ENCODE results near the gene HPSE2. TPM values are rescaled to one million over a fixed set of nuclear protein-coding genes. Genes with fewer than 3 reads are reported as not detected.

HPSE2 gene
- total and polyA plus RNA-seq, 2 experiments from 2014 or later, result not detected

- no peak overlapping the region for H3K27ac ChIP-seq
Measured at GRCh38 chr10:98481404-98481945, 754.2 kb downstream of the HPSE2 start.

GRCh38 chr10:98478430-98479222, 757.0 kb downstream of the HPSE2 start:
- no peaks in the 10 kb centered on the region for H3F3A ChIP-seq (ENCODE audit: insufficient read depth)
- DNase-seq, result peak; percentile 48
- in situ Hi-C loops (cut with MboI), result no loop called here
- TF ChIP-seq EZH2phosphoT487 (IDR thresholded peaks at IDR 0.05; ENCODE audit: insufficient read depth, low read depth), result no peak
- no peak for TF ChIP-seq EZH2 (IDR thresholded peaks at IDR 0.05; ENCODE audit: insufficient read depth, poor library complexity, severe bottlenecking)
- no peak overlapping the region for H3K4me2 ChIP-seq (ENCODE audit: unreplicated experiment)
- peaks cover 21% of the 10 kb centered on the region for H3K4me1 ChIP-seq (ENCODE audit: insufficient read depth)
- no peaks in the 10 kb centered on the region for H4K20me1 ChIP-seq (ENCODE audit: insufficient read depth)
- no peaks in the 10 kb centered on the region for H3K9me3 ChIP-seq (ENCODE audit: low read depth)
- H3K4me3 ChIP-seq, result no peak overlapping the region
- no peaks in the 10 kb centered on the region for H3K9me2 ChIP-seq (ENCODE audit: insufficient read depth)
- H3K36me3 ChIP-seq (ENCODE audit: low read depth), result no peaks in the 10 kb centered on the region
- H3K9ac ChIP-seq, result no peak overlapping the region
- peak overlapping the region; percentile 60 for H2AFZ ChIP-seq
- no peaks in the 10 kb centered on the region for H3K79me2 ChIP-seq (ENCODE audit: insufficient read depth)
- 68 to 71% methylated on average over 6 of the region's 6 CpGs for WGBS, 2 experiments (ENCODE audit: low coverage in 1 of 2, low lambda C conversion rate in 2 of 2, missing lambda C conversion rate in 2 of 2)
- no peaks in the 10 kb centered on the region for H3K27me3 ChIP-seq (replicated peaks; ENCODE audit: insufficient read depth)
- peak overlapping the region; percentile 11; the same call in 1 of the 2 replicates for H3K27ac ChIP-seq

More at GRCh38 chr10:98481404-98481945, 754.2 kb downstream of the HPSE2 start:
- no peak for DNase-seq
- Histone ChIP-seq H3K4me2 (ENCODE audit: unreplicated experiment) (no peak overlapping the region), H3K9ac (no peak overlapping the region), H3K79me2 (ENCODE audit: insufficient read depth) (no peaks in the 10 kb centered on the region), H2AFZ (no peak overlapping the region), H3K4me1 (ENCODE audit: insufficient read depth) (peaks cover 29% of the 10 kb centered on the region), H3K36me3 (ENCODE audit: low read depth) (no peaks in the 10 kb centered on the region), H3K4me3 (no peak overlapping the region), H3F3A (ENCODE audit: insufficient read depth) (peaks cover 14% of the 10 kb centered on the region), H3K9me3 (ENCODE audit: low read depth) (no peaks in the 10 kb centered on the region), H4K20me1 (ENCODE audit: insufficient read depth) (no peaks in the 10 kb centered on the region), H3K9me2 (ENCODE audit: insufficient read depth) (no peaks in the 10 kb centered on the region), H3K27me3 (replicated peaks; ENCODE audit: insufficient read depth) (no peaks in the 10 kb centered on the region)
- WGBS, 2 experiments (ENCODE audit: low coverage in 1 of 2, low lambda C conversion rate in 2 of 2, missing lambda C conversion rate in 2 of 2), result 86 to 90% methylated on average over 5 of the region's 5 CpGs
- no peak for TF ChIP-seq EZH2 (IDR thresholded peaks at IDR 0.05; ENCODE audit: insufficient read depth, poor library complexity, severe bottlenecking)
- no peak for TF ChIP-seq EZH2phosphoT487 (IDR thresholded peaks at IDR 0.05; ENCODE audit: insufficient read depth, low read depth)
- in situ Hi-C loops (cut with MboI), result no loop called here

GRCh38 chr10:98477861-98478260, 757.8 kb downstream of the HPSE2 start:
- in situ Hi-C loops (cut with MboI), result no loop called here

GRCh38 chr10:98474628-98475027, 761.0 kb downstream of the HPSE2 start:
- H3K4me3 ChIP-seq, result no peak overlapping the region
- no peaks in the 10 kb centered on the region for H3K79me2 ChIP-seq (ENCODE audit: insufficient read depth)
- in situ Hi-C loops (cut with MboI), result no loop called here
- peak overlapping the region; percentile 66 for H2AFZ ChIP-seq
- no peaks in the 10 kb centered on the region for H3F3A ChIP-seq (ENCODE audit: insufficient read depth)
- no peak overlapping the region for H3K27ac ChIP-seq
- H3K27me3 ChIP-seq (replicated peaks; ENCODE audit: insufficient read depth), result no peaks in the 10 kb centered on the region
- H3K4me2 ChIP-seq (ENCODE audit: unreplicated experiment), result peak overlapping the region; percentile 16
- no peaks in the 10 kb centered on the region for H4K20me1 ChIP-seq (ENCODE audit: insufficient read depth)
- H3K9me3 ChIP-seq (ENCODE audit: low read depth), result no peaks in the 10 kb centered on the region
- H3K9me2 ChIP-seq (ENCODE audit: insufficient read depth), result no peaks in the 10 kb centered on the region
- H3K9ac ChIP-seq, result no peak overlapping the region
- DNase-seq, result no peak
- no peaks in the 10 kb centered on the region for H3K36me3 ChIP-seq (ENCODE audit: low read depth)
- no peak for TF ChIP-seq EZH2phosphoT487 (IDR thresholded peaks at IDR 0.05; ENCODE audit: insufficient read depth, low read depth)
- no peak for TF ChIP-seq EZH2 (IDR thresholded peaks at IDR 0.05; ENCODE audit: insufficient read depth, poor library complexity, severe bottlenecking)
- peaks cover 21% of the 10 kb centered on the region for H3K4me1 ChIP-seq (ENCODE audit: insufficient read depth)

More at GRCh38 chr10:98477861-98478260, 757.8 kb downstream of the HPSE2 start:
- H4K20me1 ChIP-seq (ENCODE audit: insufficient read depth), result no peaks in the 10 kb centered on the region
- no peak overlapping the region for H3K9ac ChIP-seq
- no peak overlapping the region for H3K4me3 ChIP-seq
- no peaks in the 10 kb centered on the region for H3K9me3 ChIP-seq (ENCODE audit: low read depth)
- peaks cover 21% of the 10 kb centered on the region for H3K4me1 ChIP-seq (ENCODE audit: insufficient read depth)
- no peaks in the 10 kb centered on the region for H3F3A ChIP-seq (ENCODE audit: insufficient read depth)
- no peaks in the 10 kb centered on the region for H3K9me2 ChIP-seq (ENCODE audit: insufficient read depth)
- TF ChIP-seq EZH2 (IDR thresholded peaks at IDR 0.05; ENCODE audit: insufficient read depth, poor library complexity, severe bottlenecking), result no peak
- TF ChIP-seq EZH2phosphoT487 (IDR thresholded peaks at IDR 0.05; ENCODE audit: insufficient read depth, low read depth), result no peak
- no peaks in the 10 kb centered on the region for H3K27me3 ChIP-seq (replicated peaks; ENCODE audit: insufficient read depth)
- no peaks in the 10 kb centered on the region for H3K79me2 ChIP-seq (ENCODE audit: insufficient read depth)
- no peak overlapping the region for H3K4me2 ChIP-seq (ENCODE audit: unreplicated experiment)
- H2AFZ ChIP-seq, result no peak overlapping the region
- H3K36me3 ChIP-seq (ENCODE audit: low read depth), result no peaks in the 10 kb centered on the region
- DNase-seq, result no peak
- no peak overlapping the region for H3K27ac ChIP-seq

All from GM23248 (cell line).